SK-N-SH treated with all-trans-retinoic acid at 6 μM for 48 hours (cell line): Measurements from ENCODE around the gene UBA6.

ENCODE experiments used
- ATAC-seq: fragments of 200-7000 bp; cut with Tn5 transposase; 3 replicates; pipeline ENCODE4 v1.9.1; 2020; ENCODE audit warnings: mild to moderate bottlenecking, moderate library complexity
- ARNTL ChIP-seq: fragments of 450-650 bp; formaldehyde crosslinking; IDR thresholded peaks from 2 replicates; pipeline ENCODE4 v1.5.0; 2020; ENCODE audit warnings: low read depth, mild to moderate bottlenecking, moderate library complexity, borderline replicate concordance
- BACH2 ChIP-seq: fragments of 250-450 bp; sonication (Bioruptor Pico); IDR thresholded peaks from 2 replicates; pipeline ENCODE4 v1.9.0; 2021; ENCODE audit warnings: mild to moderate bottlenecking, borderline replicate concordance
- CSDC2 ChIP-seq: fragments of 250-450 bp; sonication (Bioruptor Pico); IDR thresholded peaks from 2 replicates; pipeline ENCODE4 v1.5.0; 2020; ENCODE audit warnings: mild to moderate bottlenecking, moderate library complexity
- ESRRG ChIP-seq: fragments of 250-450 bp; sonication (Bioruptor Pico); IDR thresholded peaks from 2 replicates; pipeline ENCODE4 v1.6.1; 2021; ENCODE audit warnings: mild to moderate bottlenecking
- GLIS3 ChIP-seq: fragments of 250-450 bp; sonication (Bioruptor Pico); IDR thresholded peaks from 2 replicates; pipeline ENCODE4 v1.5.0; 2020; ENCODE audit warnings: mild to moderate bottlenecking, moderate library complexity
- ISL1 ChIP-seq: fragments of 250-450 bp; sonication (Bioruptor Pico); IDR thresholded peaks from 2 replicates; pipeline ENCODE4 v2.1.2; 2022; ENCODE audit warnings: mild to moderate bottlenecking, moderate library complexity
- PPARA ChIP-seq: fragments of 250-450 bp; sonication (Bioruptor Pico); IDR thresholded peaks from 2 replicates; pipeline ENCODE4 v1.5.0; 2020; ENCODE audit warnings: mild to moderate bottlenecking, borderline replicate concordance
- RARB ChIP-seq: fragments of 250-450 bp; sonication (Bioruptor Pico); IDR thresholded peaks from 2 replicates; pipeline ENCODE4 v1.8.0; 2021; ENCODE audit warnings: mild to moderate bottlenecking, moderate library complexity
- SNAI2 ChIP-seq: fragments of 250-450 bp; sonication (Bioruptor Pico); IDR thresholded peaks from 2 replicates; pipeline ENCODE4 v1.5.0; 2020; ENCODE audit warnings: mild to moderate bottlenecking, moderate library complexity
- TCF4 ChIP-seq: fragments of 250-450 bp; sonication (Bioruptor Pico); IDR thresholded peaks from 2 replicates; pipeline ENCODE4 v1.8.0; 2021; ENCODE audit warnings: mild to moderate bottlenecking, moderate library complexity, borderline replicate concordance
- TOX ChIP-seq: fragments of 250-450 bp; sonication (Bioruptor Pico); IDR thresholded peaks from 2 replicates; pipeline ENCODE4 v1.8.0; 2021; ENCODE audit warnings: mild to moderate bottlenecking, moderate library complexity, borderline replicate concordance
- ZC3H10 ChIP-seq: fragments of 250-450 bp; sonication (Bioruptor Pico); IDR thresholded peaks from 2 replicates; pipeline ENCODE4 v1.5.1; 2021; ENCODE audit warnings: mild to moderate bottlenecking, moderate library complexity
- ZFP3 ChIP-seq: fragments of 250-450 bp; sonication (Bioruptor Pico); IDR thresholded peaks from 2 replicates; pipeline ENCODE4 v1.5.0; 2020; ENCODE audit warnings: mild to moderate bottlenecking, moderate library complexity
- ZFP30 ChIP-seq: fragments of 450-650 bp; formaldehyde crosslinking; IDR thresholded peaks from 2 replicates; pipeline ENCODE4 v1.5.0; 2022; ENCODE audit warnings: mild to moderate bottlenecking, moderate library complexity
- ZNF565 ChIP-seq: fragments of 450-650 bp; formaldehyde crosslinking; conservative IDR thresholded peaks from 2 replicates; pipeline ENCODE4 v1.5.0; 2020; ENCODE audit warnings: low read depth, mild to moderate bottlenecking, moderate library complexity
- ZNF70 ChIP-seq: fragments of 450-650 bp; formaldehyde crosslinking; IDR thresholded peaks from 2 replicates; pipeline ENCODE4 v1.5.0; 2020; ENCODE audit warnings: mild to moderate bottlenecking, moderate library complexity
- TF ChIP-seq, protein P1 (sequence below): fragments of 250-450 bp; sonication (Bioruptor Pico); IDR thresholded peaks from 2 replicates; pipeline ENCODE4 v1.8.0; 2020; ENCODE audit warnings: mild to moderate bottlenecking, moderate library complexity, borderline replicate concordance
- TF ChIP-seq, protein P2 (sequence below): fragments of 250-450 bp; sonication (Bioruptor Pico); IDR thresholded peaks from 2 replicates; pipeline ENCODE4 v1.5.0; 2020; ENCODE audit warnings: mild to moderate bottlenecking, moderate library complexity
- TF ChIP-seq, protein P3 (sequence below): fragments of 250-450 bp; sonication (Bioruptor Pico); IDR thresholded peaks from 2 replicates; pipeline ENCODE4 v1.5.1; 2021; ENCODE audit warnings: mild to moderate bottlenecking, moderate library complexity
- TF ChIP-seq, protein P4 (sequence below): fragments of 250-450 bp; sonication (Bioruptor Pico); IDR thresholded peaks from 2 replicates; pipeline ENCODE4 v1.5.1; 2020; ENCODE audit warnings: low read depth, mild to moderate bottlenecking, moderate library complexity

The UBA6 gene

DNA sequence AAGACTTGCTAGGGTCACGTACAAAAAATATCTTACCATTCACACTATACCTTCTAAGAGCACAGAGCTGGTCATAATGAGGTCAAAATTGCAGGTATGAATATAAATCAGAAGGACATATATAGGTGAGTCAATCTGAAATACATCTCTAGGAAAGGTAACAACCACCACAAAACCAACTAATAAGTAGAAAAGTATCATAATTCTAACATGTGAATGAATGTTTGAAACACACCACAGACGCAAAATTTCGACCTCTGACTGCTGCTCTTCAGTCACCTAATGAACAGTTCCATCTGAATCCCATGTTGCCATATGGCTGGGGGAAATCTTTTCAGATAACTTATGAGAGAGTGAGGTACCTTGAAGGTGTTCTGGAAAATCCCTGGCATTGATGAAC, 120.4 kb downstream of the UBA6 start:
- ATAC-seq: no peak
- TF ChIP-seq ZNF565 (no peak), ZFP3 (CRISPR knock-in tag) (no peak), ZFP30 (CRISPR knock-in tag) (no peak), GLIS3 (CRISPR knock-in tag) (no peak), ZNF70 (CRISPR knock-in tag) (no peak), BACH2 (CRISPR knock-in tag) (no peak), RARB (CRISPR knock-in tag) (no peak), ESRRG (CRISPR knock-in tag) (no peak), PPARA (no peak), TCF4 (CRISPR knock-in tag) (no peak), ISL1 (no peak), SNAI2 (CRISPR knock-in tag) (no peak), TOX (CRISPR knock-in tag) (no peak), ZC3H10 (CRISPR knock-in tag) (no peak)
- TF ChIP-seq, protein P1, sequence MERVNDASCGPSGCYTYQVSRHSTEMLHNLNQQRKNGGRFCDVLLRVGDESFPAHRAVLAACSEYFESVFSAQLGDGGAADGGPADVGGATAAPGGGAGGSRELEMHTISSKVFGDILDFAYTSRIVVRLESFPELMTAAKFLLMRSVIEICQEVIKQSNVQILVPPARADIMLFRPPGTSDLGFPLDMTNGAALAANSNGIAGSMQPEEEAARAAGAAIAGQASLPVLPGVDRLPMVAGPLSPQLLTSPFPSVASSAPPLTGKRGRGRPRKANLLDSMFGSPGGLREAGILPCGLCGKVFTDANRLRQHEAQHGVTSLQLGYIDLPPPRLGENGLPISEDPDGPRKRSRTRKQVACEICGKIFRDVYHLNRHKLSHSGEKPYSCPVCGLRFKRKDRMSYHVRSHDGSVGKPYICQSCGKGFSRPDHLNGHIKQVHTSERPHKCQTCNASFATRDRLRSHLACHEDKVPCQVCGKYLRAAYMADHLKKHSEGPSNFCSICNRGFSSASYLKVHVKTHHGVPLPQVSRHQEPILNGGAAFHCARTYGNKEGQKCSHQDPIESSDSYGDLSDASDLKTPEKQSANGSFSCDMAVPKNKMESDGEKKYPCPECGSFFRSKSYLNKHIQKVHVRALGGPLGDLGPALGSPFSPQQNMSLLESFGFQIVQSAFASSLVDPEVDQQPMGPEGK (CRISPR knock-in tag): no peak
- TF ChIP-seq, protein P2, sequence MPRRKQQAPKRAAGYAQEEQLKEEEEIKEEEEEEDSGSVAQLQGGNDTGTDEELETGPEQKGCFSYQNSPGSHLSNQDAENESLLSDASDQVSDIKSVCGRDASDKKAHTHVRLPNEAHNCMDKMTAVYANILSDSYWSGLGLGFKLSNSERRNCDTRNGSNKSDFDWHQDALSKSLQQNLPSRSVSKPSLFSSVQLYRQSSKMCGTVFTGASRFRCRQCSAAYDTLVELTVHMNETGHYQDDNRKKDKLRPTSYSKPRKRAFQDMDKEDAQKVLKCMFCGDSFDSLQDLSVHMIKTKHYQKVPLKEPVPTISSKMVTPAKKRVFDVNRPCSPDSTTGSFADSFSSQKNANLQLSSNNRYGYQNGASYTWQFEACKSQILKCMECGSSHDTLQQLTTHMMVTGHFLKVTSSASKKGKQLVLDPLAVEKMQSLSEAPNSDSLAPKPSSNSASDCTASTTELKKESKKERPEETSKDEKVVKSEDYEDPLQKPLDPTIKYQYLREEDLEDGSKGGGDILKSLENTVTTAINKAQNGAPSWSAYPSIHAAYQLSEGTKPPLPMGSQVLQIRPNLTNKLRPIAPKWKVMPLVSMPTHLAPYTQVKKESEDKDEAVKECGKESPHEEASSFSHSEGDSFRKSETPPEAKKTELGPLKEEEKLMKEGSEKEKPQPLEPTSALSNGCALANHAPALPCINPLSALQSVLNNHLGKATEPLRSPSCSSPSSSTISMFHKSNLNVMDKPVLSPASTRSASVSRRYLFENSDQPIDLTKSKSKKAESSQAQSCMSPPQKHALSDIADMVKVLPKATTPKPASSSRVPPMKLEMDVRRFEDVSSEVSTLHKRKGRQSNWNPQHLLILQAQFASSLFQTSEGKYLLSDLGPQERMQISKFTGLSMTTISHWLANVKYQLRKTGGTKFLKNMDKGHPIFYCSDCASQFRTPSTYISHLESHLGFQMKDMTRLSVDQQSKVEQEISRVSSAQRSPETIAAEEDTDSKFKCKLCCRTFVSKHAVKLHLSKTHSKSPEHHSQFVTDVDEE (CRISPR knock-in tag): no peak
- TF ChIP-seq, protein P3, sequence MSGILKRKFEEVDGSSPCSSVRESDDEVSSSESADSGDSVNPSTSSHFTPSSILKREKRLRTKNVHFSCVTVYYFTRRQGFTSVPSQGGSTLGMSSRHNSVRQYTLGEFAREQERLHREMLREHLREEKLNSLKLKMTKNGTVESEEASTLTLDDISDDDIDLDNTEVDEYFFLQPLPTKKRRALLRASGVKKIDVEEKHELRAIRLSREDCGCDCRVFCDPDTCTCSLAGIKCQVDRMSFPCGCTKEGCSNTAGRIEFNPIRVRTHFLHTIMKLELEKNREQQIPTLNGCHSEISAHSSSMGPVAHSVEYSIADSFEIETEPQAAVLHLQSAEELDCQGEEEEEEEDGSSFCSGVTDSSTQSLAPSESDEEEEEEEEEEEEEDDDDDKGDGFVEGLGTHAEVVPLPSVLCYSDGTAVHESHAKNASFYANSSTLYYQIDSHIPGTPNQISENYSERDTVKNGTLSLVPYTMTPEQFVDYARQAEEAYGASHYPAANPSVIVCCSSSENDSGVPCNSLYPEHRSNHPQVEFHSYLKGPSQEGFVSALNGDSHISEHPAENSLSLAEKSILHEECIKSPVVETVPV (CRISPR knock-in tag): no peak

DNA sequence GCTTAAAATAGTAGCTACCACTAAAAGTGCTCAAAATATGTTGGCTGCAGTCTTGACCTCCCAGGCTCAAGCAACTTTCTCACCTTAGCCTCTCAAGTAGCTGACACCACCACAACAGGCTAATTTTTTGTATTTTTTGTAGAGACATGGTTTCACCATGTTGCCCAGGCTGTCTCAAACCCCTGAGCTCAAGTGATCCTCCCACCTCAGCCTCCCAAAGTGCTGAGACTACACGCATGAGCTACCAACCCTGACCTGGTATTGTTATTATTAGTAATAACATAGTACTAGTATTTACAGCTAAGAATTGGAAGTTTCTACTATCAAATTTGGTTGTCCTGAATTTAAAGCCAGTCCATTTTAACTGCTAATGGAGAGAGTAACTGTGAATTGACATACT, 124.4 kb downstream of the UBA6 start:
- no peak for ATAC-seq
- TF ChIP-seq ARNTL (CRISPR knock-in tag) (no peak), TOX (CRISPR knock-in tag) (no peak)
- TF ChIP-seq, protein P1 (CRISPR knock-in tag): no peak
- TF ChIP-seq, all 23 proteins: peak for 0

DNA sequence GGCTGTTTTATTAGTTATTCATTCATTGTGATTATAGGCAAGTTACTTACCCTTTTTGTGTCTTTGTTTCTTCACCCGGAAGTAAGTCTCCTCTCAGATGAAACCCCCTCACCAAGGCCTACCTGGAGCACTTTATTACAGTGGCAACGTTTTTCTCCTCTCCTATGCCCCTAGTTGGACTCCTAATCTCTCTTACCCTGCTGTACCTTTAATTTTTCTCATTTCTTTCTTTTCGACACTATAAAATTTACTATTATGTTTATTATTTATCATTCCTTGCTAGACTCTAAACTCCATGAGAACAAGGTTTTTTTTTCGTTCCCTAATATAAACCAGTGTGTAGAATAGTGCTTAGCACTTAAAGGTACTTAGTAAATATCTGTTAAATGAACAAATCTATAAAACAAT, 124.9 kb downstream of the UBA6 start:
- TF ChIP-seq SNAI2 (CRISPR knock-in tag): no peak
- ATAC-seq: no peak

DNA sequence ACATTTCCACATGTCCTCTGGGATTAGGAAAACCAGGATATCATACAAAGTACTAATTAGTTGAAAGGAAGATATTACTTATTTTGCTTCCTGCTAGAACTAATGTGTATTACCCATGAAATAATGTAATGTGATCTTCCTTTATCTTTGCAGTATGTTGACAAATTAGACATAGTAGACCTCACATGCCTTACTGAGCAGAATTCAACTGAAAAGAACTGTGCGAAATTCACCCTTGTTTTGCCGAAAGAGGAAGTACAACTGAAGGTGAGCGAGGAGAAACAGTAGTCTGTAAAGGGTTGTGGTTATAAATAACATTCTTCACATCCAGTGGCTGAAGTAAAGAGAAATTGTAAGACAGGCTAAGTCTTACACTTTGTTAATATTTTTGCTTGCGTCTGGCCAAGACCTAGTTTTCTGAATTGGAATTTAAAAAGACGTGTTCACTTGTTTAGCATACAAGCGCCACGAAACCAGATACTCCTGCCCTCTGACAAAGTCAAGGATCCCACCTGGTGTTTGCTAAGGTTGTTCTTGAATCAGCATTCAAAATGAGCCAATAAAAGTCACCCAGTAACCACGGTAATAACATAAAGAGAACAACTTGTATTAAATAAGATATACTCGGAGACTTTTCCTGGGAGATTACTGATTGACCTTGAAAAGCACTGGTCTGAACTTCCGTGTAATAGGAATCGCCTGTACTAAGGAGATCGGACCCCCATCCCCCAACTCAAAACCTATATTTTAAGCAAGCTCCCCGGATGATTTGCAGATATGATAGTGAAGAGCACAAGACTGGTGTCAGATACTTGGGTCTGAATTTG, 125.5 kb downstream of the UBA6 start:
- no peak for ATAC-seq
- TF ChIP-seq SNAI2 (CRISPR knock-in tag) (no peak), CSDC2 (CRISPR knock-in tag) (no peak), ZNF70 (CRISPR knock-in tag) (no peak), ZFP30 (CRISPR knock-in tag) (no peak), PPARA (no peak), GLIS3 (CRISPR knock-in tag) (no peak), ZNF565 (no peak), ZFP3 (CRISPR knock-in tag) (no peak), TCF4 (CRISPR knock-in tag) (no peak), ARNTL (CRISPR knock-in tag) (no peak), TOX (CRISPR knock-in tag) (no peak)
- TF ChIP-seq, protein P3 (CRISPR knock-in tag): no peak
- TF ChIP-seq, protein P4, sequence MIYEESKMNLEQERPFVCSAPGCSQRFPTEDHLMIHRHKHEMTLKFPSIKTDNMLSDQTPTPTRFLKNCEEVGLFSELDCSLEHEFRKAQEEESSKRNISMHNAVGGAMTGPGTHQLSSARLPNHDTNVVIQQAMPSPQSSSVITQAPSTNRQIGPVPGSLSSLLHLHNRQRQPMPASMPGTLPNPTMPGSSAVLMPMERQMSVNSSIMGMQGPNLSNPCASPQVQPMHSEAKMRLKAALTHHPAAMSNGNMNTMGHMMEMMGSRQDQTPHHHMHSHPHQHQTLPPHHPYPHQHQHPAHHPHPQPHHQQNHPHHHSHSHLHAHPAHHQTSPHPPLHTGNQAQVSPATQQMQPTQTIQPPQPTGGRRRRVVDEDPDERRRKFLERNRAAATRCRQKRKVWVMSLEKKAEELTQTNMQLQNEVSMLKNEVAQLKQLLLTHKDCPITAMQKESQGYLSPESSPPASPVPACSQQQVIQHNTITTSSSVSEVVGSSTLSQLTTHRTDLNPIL (CRISPR knock-in tag): no peak
- TF ChIP-seq, protein P2 (CRISPR knock-in tag): no peak
